ENCODE measurements around the gene TMEM255B. TPM values are rescaled to one million over a fixed set of nuclear protein-coding genes. Genes with fewer than 3 reads are reported as not detected.

TMEM255B gene
- total RNA-seq, 2 experiments from 2014 or later: 1.0 to 1.2 TPM

GRCh38 chr13:113766035-113766800 is 7.2 kb downstream of the TMEM255B start:
- intact Hi-C loops (cut with DNase I, micrococcal nuclease): no loop called here
- Histone ChIP-seq H3K36me3 (ENCODE audit: insufficient read depth, low read length) (no peaks in the 10 kb centered on the region), H3K27me3 (ENCODE audit: control insufficient read depth in 1 of 2, insufficient read depth in 2 of 2, low read length in 2 of 2) (peaks cover 17 to 19% of the 10 kb centered on the region in 2 experiments), H3K4me3 (ENCODE audit: low read length) (no peak overlapping the region), H3K4me1 (ENCODE audit: insufficient read depth, low read length) (no peaks in the 10 kb centered on the region), H3K9me3 (ENCODE audit: control insufficient read depth in 1 of 2, insufficient read depth in 1 of 2, low read length in 2 of 2) (no peaks in the 10 kb centered on the region), H3K27ac (ENCODE audit: low read depth in 1 of 2, low read length in 2 of 2) (no peak overlapping the region)
- no peak for DNase-seq
- H3K9me3 Mint-ChIP-seq: no peaks in the 10 kb centered on the region
- H3K27ac Mint-ChIP-seq: no peak overlapping the region
- no peak overlapping the region for H3K4me3 Mint-ChIP-seq
- peaks cover 41% of the 10 kb centered on the region for H3K27me3 Mint-ChIP-seq
- no peak for ATAC-seq (ENCODE audit: poor library complexity)
- POLR2A ChIA-PET: no interaction called here
- CTCF ChIA-PET: no interaction called here
- no peaks in the 10 kb centered on the region for H3K4me1 Mint-ChIP-seq (ENCODE audit: low read depth)
- TF ChIP-seq, protein P1, sequence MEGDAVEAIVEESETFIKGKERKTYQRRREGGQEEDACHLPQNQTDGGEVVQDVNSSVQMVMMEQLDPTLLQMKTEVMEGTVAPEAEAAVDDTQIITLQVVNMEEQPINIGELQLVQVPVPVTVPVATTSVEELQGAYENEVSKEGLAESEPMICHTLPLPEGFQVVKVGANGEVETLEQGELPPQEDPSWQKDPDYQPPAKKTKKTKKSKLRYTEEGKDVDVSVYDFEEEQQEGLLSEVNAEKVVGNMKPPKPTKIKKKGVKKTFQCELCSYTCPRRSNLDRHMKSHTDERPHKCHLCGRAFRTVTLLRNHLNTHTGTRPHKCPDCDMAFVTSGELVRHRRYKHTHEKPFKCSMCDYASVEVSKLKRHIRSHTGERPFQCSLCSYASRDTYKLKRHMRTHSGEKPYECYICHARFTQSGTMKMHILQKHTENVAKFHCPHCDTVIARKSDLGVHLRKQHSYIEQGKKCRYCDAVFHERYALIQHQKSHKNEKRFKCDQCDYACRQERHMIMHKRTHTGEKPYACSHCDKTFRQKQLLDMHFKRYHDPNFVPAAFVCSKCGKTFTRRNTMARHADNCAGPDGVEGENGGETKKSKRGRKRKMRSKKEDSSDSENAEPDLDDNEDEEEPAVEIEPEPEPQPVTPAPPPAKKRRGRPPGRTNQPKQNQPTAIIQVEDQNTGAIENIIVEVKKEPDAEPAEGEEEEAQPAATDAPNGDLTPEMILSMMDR (IDR thresholded peaks at IDR 0.05): no peak
- H3K36me3 Mint-ChIP-seq (ENCODE audit: low read depth): no peaks in the 10 kb centered on the region

DNA sequence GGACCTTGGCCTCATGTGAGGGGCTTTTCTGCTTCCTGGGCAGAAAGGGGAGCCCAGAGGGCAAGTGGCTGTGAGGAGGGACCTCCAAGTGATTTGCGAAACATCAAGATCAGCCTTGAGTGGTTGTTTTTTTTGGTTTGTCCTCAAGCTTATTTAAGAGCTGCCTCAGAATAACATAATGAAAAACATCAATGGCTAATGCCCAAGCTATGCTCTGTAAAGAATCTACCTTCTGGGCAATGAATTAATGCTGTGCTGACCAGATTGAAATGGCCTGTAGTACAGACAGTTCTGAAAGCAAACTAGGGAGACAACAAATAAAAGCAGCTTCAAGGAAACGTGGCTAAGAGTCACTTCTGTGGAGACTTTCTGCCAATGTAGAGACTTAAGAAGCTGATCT is 8.3 kb downstream of the TMEM255B start:
- Histone ChIP-seq H3K4me3 (ENCODE audit: low read length) (no peak overlapping the region), H3K27ac (ENCODE audit: low read depth in 1 of 2, low read length in 2 of 2) (no peak overlapping the region), H3K4me1 (ENCODE audit: insufficient read depth, low read length) (no peaks in the 10 kb centered on the region), H3K36me3 (ENCODE audit: insufficient read depth, low read length) (no peaks in the 10 kb centered on the region), H3K27me3 (ENCODE audit: control insufficient read depth in 1 of 2, insufficient read depth in 2 of 2, low read length in 2 of 2) (peaks cover 6 to 13% of the 10 kb centered on the region in 2 experiments), H3K9me3 (ENCODE audit: control insufficient read depth in 1 of 2, insufficient read depth in 1 of 2, low read length in 2 of 2) (no peaks in the 10 kb centered on the region)
- ATAC-seq (ENCODE audit: poor library complexity) (no peak), DNase-seq (no peak)
- Mint-ChIP-seq H3K4me1 (ENCODE audit: low read depth) (no peaks in the 10 kb centered on the region), H3K4me3 (no peak overlapping the region), H3K9me3 (peaks cover 2% of the 10 kb centered on the region), H3K27ac (no peak overlapping the region), H3K27me3 (peaks cover 30% of the 10 kb centered on the region), H3K36me3 (ENCODE audit: low read depth) (no peaks in the 10 kb centered on the region)
- ChIA-PET POLR2A (no interaction called here), CTCF (no interaction called here)
- TF ChIP-seq, protein P1 (IDR thresholded peaks at IDR 0.05): no peak
- intact Hi-C loops (cut with DNase I, micrococcal nuclease): no loop called here

DNA sequence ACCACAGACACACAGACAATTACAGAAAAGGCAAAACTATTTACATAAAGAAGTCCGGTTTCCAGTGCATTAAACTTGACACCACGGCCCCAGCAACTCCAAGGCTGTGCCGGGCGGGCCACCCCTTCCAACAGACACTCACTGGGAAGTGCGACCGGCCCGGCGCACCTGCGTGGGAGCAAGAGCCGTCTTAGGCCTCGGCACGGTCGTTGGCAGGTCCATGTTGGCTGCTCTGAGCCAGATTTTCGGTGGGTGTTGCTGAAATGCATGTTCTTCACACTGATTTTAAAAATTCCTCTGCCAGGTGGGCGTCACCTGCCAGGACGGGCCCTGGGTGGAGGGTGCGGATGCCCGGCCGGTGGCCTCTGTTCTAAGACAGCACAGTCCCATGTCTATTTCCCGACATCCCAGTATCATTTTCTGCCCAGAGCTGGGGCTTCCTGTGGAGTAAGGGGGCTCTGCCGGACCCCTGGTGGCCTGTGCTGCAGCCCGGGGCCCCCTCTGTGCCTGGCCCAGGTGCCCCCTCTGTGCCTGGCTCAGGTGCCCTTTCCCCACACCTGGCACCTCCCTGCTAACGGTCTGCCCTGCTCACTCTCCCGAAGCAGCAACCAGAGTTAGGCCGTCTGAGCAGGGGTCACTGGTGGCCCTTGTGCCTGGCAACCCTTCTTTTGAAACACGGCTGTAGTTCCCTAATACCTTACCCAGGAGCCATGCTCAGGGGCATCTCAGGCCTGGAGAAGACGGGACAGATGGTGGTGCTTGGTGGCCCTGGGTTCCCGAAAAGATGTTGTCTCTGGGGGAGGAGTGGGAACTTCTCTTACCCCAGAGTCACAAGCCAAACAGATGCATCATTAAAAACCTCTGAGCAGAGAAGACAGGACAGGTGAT is 9.2 kb downstream of the TMEM255B start:
- H3K4me1 ChIP-seq (ENCODE audit: insufficient read depth, low read length): no peaks in the 10 kb centered on the region
- H3K4me3 ChIP-seq (ENCODE audit: low read length): no peak overlapping the region
- H3K27ac Mint-ChIP-seq: no peak overlapping the region
- peaks cover 0 to 8% of the 10 kb centered on the region in 2 experiments for H3K27me3 ChIP-seq (ENCODE audit: control insufficient read depth in 1 of 2, insufficient read depth in 2 of 2, low read length in 2 of 2)
- no peak overlapping the region for H3K4me3 Mint-ChIP-seq
- H3K36me3 Mint-ChIP-seq (ENCODE audit: low read depth): no peaks in the 10 kb centered on the region
- peaks cover 2% of the 10 kb centered on the region for H3K9me3 Mint-ChIP-seq
- intact Hi-C loops (cut with DNase I, micrococcal nuclease): no loop called here
- POLR2A ChIA-PET: no interaction called here
- no peaks in the 10 kb centered on the region for H3K9me3 ChIP-seq (ENCODE audit: control insufficient read depth in 1 of 2, insufficient read depth in 1 of 2, low read length in 2 of 2)
- TF ChIP-seq, protein P1 (IDR thresholded peaks at IDR 0.05): no peak
- CTCF ChIA-PET: no interaction called here
- no peak for ATAC-seq (ENCODE audit: poor library complexity)
- H3K27me3 Mint-ChIP-seq: peaks cover 24% of the 10 kb centered on the region
- DNase-seq: no peak
- H3K36me3 ChIP-seq (ENCODE audit: insufficient read depth, low read length): no peaks in the 10 kb centered on the region
- no peak overlapping the region for H3K27ac ChIP-seq (ENCODE audit: low read depth in 1 of 2, low read length in 2 of 2)
- no peaks in the 10 kb centered on the region for H3K4me1 Mint-ChIP-seq (ENCODE audit: low read depth)

Data from CD4-positive, alpha-beta T cell (primary cell).